ENCODE data around the gene OTUD3.
A peak's percentile ranks its signal among the peaks of the same experiment; 100 is the strongest.
"Not testable (repeated sequence)": the region's sequence is repeated elsewhere in the genome, so short reads cannot be mapped to it uniquely, and the experiment has no call there.

The OTUD3 gene

DNA sequence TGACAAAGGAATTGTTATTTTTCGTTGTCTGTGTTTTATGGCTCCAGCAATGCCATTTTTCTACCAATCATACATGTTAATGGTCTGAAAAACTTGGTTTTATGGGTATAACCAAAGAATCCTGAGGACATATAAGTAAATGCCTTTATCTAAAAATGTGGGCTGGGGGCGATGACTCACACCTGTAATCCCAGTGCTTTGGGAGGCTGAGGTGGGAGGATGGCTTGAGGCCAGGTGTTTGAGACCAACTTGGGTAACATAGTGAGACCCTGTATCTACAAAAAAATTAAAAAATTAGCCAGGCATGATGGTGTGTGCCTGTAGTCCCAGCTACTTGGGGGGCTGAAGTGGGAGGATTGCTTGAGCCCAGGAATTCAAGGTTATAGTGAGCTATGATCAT lies 12.7 kb upstream of the OTUD3 start:
- not testable (repeated sequence) for DNase-seq (ENCODE audit: low read depth in 2 of 2)

DNA sequence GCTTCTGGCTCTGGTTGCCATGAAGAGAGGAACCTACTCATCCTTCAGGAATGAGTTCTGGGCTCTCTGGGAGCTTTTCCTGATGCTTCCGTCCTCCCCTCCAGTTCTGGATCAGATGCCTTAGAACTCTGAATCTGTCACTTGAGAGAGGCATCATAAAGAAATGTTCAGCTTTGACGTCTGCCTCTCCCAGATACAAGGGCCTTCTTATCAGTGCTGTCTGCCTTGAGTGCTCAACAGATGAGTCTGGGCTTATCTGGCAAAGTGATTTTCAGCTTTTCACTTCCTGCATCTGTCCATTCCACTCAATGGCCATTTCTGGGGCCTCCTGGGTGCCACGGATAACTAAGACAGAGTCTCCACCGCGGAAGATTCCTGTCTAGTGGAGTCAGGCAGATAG lies 12.3 kb upstream of the OTUD3 start:
- no peak for DNase-seq (ENCODE audit: low read depth in 2 of 2)

DNA sequence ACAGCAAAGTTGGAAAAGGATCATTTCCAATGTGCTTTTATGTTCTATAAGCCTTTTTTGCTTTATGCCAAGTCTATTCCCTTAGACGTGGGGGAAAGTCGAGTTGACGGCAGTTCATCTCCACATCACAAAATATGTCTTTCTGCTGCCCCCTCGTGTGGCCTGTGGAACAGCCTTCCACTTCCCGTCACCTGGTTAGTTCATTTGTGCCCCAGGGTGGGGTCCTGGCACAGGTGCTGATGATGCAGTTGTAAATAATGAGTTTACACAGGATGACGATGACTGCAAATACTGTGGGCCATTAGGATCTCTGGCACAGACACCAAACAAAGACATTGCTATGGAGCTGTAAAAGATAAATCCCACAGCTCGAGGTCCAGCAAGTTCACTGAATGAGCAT lies 10.0 kb upstream of the OTUD3 start:
- DNase-seq (ENCODE audit: low read depth in 2 of 2), result no peak

- no peak for DNase-seq (ENCODE audit: low read depth in 2 of 2)
Observed at GRCh38 chr1:19877181-19877750, 4.9 kb upstream of the OTUD3 start.

DNA sequence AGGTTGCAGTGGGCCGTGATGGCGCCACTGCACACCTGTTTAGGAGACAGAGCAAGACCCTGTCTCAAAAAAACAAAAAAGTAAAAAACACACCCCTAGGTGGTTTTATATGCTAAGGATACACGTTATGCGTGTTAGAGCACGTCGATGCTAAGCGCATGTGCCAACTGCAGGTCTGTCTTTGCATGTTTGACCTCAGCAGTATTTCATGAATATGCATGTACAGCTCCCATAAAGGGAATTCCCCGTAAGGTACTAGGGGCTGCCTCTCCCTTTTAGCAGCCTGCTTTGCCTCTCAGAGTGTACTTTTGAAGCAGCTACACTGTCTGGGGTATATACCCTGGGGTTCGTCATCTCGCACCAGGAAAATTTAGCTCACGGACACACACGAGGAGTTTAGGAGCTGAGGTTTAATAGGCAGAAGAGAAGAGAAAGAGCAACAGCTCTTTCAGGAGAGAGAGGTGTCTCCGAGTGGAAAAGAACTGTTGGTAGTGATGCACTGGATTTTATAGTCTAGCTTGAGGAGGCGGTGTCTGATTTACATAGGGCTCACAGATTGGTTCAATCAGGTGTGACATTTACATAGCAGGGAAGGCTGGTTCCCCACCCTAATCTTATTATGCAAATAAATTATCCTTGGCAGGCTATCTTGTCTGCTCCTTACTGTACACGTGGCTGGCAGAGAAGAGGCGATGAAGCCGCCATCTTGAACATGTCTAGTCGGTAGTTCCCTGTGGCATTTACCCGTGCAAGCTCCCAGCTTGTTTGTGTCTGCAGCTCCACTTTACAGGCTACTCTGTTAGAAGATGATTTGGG lies 4.2 kb upstream of the OTUD3 start:
- DNase-seq (ENCODE audit: low read depth in 2 of 2), result no peak

- no peak for DNase-seq (ENCODE audit: low read depth in 2 of 2)
Observed at GRCh38 chr1:19878637-19878985, 3.6 kb upstream of the OTUD3 start.

- DNase-seq (ENCODE audit: low read depth in 2 of 2), result no peak
Observed at GRCh38 chr1:19879227-19879626, 3.0 kb upstream of the OTUD3 start.

GRCh38 chr1:19879661-19880060 lies 2.5 kb upstream of the OTUD3 start:
- DNase-seq (ENCODE audit: low read depth in 2 of 2), result no peak

GRCh38 chr1:19880841-19881240 lies 1.4 kb upstream of the OTUD3 start:
- not testable (repeated sequence) for DNase-seq (ENCODE audit: low read depth in 2 of 2)

DNA sequence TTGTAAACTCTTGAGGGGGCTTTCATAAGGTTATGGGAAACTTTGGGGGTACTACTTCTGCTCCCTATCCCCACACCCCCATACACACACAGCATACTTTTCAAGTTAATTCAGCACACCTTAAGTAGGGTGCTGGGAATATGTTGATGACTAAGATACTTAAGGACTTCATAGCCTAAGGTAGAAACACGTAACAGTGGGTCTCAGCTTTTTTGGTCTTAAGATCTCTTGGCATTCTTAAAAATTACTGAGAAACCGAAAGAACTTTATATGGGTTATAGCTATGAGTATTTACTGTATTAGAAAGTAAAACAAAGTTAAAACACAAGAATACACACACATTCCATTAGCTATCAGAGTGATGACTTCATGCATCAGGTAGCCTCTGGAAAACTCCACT lies 2.1 kb downstream of the OTUD3 start:
- DNase-seq (ENCODE audit: low read depth in 2 of 2), result no peak

DNA sequence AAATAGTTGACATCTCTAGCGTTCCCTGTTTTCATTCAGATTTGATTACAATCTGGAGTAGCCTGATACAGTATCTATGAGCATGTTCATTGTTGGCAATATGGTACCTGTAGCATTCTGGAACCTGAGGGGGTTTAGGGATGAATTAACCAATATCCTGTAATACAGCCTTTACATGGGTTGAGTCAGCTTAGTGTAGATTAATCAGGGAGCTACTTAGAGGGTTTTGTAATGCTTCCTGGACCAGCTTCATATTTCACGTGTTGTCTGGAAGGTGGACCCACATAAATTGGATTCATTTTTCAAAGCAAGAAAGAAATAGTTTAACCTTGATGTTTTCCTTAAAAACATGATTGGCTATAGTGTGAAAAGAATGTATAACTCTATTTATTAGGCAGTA lies 3.6 kb downstream of the OTUD3 start:
- DNase-seq (ENCODE audit: low read depth in 2 of 2), result no peak

DNA sequence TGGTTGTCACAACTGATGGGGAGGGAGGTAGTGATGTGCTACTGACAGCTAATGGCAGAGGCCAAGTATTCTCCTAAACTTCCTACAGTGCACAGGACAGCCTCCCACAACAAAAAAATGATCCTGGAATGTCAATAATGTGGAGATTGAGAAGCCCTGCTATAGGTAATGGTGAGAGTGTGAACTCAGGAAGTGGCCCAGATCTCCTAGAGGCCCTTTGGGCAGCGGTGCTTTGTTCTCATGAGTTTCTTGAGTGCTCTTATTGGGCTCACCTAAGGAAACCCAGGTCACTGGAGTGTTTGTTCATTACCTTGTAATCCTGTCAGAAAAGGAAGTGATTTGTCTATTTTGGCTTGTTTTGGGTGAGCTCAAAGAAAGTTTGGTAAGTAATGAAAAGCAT lies 5.9 kb downstream of the OTUD3 start:
- DNase-seq (ENCODE audit: low read depth in 2 of 2), result no peak

DNA sequence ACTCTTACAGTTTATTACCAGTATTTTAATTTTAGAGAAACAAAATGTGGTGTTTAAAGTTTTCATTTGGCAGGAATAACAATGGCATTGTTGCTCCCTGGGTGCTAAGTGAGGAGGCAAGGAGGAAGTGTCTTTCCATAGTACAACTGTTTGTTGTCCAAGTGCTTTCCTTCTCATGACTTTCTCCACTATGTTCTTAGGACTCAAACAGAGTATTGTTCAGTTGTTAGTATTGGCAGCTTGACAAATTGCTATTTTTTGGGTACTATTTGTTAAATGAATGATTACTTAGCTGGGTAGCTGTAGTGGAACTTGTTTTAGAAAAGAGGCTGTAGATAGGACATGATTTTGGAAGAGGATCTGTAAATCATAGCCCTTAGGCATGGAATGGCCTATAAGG lies 7.5 kb downstream of the OTUD3 start:
- DNase-seq (ENCODE audit: low read depth in 2 of 2), result no peak

GRCh38 chr1:19892129-19892528 lies 9.9 kb downstream of the OTUD3 start:
- no peak for DNase-seq (ENCODE audit: low read depth in 2 of 2)

DNA sequence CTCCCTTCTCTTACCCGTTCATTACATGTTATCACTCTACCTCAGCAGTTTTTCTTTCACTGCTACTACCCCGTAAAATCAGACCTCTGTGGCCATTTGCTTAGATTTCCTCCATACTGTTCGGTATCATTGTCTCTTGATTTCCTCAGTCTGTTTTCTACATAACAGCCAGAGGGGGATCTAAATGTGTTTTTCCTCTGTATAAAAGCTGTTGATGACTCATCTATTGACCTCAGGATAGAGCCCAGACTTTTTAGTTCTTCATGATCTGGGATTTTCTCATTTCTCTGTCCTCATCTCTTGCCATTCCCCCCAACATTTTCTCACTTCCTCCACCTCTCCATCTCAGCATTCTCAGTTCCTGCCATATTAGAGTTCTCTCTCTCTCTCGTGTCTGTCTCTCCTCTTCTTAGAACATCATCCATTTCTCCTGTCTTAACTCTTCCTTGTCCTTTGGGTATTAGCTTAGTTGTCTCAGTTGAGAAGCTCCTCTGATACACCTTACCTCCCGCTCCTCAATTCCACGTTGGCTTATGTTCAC lies 10.5 kb downstream of the OTUD3 start:
- DNase-seq (ENCODE audit: low read depth in 2 of 2), result no peak

- no peak for DNase-seq (ENCODE audit: low read depth in 2 of 2)
Observed at GRCh38 chr1:19893687-19894086, 11.5 kb downstream of the OTUD3 start.

GRCh38 chr1:19894218-19894617 lies 12.0 kb downstream of the OTUD3 start:
- DNase-seq (ENCODE audit: low read depth in 2 of 2), result no peak

DNA sequence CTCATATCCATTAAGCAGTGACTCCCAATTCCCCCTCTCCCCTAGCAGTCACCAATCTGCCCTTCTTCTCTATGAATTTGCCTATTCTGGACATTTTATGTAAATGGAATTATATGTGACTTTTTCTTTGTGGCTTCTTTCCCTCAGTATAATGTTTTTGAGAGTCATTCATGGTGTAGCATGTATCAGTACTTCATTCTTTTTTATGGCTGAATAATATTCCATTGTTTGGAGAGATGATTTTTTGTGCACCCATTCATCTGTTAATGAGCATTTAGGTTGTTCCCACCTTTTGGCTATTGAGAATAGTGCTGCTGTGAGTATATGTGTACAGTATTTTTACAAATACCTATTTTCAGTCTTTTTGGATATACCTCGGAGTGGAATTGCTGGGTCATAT lies 19.5 kb downstream of the OTUD3 start:
- DNase-seq (ENCODE audit: low read depth in 2 of 2), result no peak

DNA sequence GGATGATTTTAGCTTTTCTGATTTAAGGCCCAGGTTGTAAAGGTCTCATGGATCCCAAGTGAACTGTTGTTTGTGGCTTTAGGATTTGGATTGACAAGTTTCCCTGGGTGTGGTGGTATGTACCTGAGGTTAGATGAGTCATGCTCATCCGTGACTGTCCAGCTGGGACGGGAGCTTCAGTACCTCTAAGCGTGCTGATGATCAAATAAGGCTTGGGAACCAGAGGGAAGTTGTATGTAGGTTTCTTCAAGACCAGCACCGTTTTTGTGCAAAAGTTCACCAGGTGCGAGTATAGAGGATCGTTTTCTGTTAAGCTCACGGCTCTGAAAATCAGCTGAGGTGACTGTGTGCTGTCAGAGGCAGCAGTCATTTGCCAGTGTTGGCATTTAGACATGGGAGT lies 21.4 kb downstream of the OTUD3 start:
- no peak for DNase-seq (ENCODE audit: low read depth in 2 of 2)

- DNase-seq (ENCODE audit: low read depth in 2 of 2), result no peak
Observed at GRCh38 chr1:19907456-19907855, 25.3 kb downstream of the OTUD3 start.

DNA sequence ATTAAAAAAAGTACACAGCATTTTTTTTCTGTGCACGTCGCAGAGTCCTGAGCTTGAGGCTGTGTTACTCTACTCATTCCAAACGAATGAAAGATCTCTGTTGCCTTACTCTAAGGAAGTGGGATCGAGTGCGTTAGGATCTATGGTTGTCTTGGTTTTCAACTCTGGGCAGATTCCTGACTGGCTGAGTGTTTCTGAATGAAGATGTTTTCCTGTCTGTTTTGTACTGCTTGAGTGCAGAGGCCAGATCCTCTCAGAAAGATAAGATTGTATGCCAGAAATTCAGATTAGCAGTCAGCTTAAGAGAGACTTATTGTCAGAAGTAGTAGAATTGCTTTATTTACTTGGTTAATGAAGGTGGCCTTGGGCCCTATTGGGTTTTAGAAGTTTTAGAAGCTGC lies 27.2 kb downstream of the OTUD3 start:
- no peak for DNase-seq (ENCODE audit: low read depth in 2 of 2)

GRCh38 chr1:19909971-19910370 lies 27.8 kb downstream of the OTUD3 start:
- DNase-seq (ENCODE audit: low read depth in 2 of 2), result no peak

GRCh38 chr1:19910650-19911049 lies 28.5 kb downstream of the OTUD3 start:
- DNase-seq (ENCODE audit: low read depth in 2 of 2), result no peak

DNA sequence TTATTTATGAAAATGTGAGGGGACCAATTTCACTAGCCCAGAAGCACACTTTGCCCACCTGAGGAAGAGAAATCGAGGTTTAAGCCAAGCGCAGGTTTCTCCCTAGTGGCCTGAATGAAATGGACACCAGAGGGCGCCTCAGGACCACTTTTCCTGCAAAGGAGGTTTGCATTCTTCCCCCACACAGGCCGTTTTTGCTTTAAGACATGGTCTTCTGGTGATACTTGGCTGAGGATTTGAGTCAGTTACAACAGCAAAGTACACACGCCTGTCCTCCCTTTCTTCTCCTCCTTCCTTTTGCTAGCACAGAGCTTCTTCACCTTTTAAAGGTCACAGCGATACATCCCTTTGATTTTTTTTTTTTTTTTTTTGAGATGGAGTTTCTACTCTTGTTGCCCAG lies 35.9 kb downstream of the OTUD3 start:
- peak; percentile 62 to 73 for DNase-seq (ENCODE audit: low read depth in 2 of 2)

Measured in stimulated activated CD8-positive, alpha-beta memory T cell treated with anti-CD3 and anti-CD28 coated beads, Interleukin-2, amount 100 ng/mL, for 48 hours (primary cell).